ENCODE results near the gene MT1M.
"Not testable (repeated sequence)": the region's sequence is repeated elsewhere in the genome, so short reads cannot be mapped to it uniquely, and the experiment has no call there.

MT1M gene

DNA sequence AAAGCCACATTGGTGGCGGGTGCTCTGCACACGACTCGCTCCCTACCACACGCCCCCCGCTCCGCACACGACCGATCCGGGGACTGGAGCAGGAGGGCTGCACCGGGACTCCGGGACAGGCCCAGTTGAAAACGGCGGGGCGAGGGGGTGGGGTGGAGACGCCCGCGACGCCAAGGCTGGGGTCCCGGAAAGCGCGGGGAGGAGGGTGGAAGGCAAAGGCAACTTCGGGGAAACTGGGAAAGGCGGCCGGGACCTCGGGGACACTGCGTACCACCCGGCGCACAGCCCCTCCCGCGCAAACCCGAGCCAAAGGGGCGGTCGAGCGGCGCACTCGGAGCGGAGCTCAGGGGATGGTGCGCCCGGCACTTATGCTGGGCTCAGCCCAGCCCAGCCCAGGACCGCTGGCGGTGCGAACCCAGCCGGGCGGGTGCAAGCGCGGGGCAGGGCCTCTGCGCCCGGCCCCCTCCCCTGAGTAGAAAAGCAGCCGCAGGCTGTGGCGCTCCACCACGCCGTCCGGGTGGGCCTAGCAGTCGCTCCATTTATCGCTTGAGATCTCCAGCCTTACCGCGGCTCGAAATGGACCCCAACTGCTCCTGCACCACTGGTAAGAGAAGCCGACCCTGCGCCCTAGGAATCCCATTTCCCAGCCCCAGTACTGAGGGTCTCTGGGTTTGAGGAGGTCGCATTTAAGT lies at the start of gene MT1M:
Gene MT1M (plus strand): TSS at position 504 of the 692 bp plus-strand sequence. CDS start 73 bp downstream, at position 577.
- DNase-seq, result no peak

DNA sequence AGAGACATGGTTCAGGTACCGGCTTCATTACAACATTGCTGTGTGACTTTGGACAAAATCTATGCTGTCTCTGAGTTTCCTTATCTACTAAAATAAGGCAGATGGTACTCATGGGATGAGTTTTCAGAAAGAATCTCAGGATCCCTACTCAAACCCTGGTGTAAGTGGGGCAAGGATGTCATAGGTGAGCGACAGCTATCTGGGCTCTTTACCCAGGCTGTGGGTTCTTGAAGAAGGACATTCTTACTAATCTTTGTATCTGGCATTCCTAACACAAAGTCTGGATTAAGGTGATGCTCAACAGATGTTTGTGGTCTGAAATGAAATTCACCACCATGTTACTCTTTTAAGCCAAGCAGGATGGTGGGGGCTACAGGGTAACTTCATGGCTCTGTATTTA lies 49.5 kb upstream of the MT1M start:
- DNase-seq, result not testable (repeated sequence)

DNA sequence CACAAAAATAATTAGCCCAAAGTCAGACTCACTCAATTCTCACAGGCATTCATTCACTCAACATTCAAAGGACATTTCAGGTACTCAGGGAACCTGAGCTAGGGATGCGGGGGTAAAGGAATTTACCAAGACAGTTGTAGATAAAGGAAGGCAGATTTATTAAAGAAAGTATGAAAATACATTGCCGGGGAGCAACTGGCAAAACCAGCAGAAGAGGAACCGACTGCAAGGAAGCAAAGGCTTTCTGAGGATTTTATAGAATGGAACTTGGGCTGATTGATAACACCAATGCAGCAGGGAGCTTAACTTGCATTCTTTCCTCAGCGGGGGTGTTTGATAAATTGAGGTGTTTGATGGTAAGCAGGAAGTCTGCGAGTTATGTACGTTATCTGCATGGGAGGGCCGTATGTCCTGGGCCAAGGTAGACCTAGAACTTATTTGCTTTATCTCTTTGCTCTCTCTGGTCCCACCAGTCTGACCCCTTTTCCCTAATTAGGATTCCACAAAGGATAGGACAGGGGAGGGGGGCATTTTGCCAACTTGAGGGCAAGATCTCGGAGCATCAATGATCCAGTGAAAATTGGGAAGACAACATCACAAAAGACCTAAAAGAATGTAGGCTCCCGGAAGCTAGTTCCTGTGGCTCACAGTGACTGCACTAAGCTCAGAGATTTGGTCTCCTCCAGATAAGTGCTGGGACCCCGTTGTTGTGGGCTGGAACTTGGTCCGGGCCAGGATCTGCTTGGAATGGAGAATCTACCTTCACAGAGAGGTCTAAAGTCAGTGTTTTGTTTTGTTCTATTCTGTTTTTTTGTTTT lies 48.9 kb upstream of the MT1M start:
- no peak for DNase-seq

DNA sequence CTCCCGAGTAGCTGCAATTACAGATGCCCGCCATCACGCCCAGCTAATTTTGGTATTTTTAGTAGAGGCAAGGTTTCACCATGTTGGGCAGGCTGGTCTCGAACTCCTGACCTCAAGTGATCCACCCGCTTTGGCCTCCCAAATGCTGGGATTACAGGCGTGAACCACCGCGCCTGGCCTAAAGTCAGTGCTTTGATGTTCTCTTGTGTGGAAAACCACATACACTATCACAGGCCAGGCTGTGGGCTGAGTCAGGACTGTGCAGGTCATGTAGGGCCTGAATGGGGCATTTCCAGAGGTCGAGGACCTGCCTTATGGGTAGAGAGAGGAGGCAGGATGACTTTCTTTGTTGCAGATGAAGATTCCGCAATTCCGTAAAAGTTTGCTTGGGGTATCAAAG lies 48.2 kb upstream of the MT1M start:
- no peak for DNase-seq

DNA sequence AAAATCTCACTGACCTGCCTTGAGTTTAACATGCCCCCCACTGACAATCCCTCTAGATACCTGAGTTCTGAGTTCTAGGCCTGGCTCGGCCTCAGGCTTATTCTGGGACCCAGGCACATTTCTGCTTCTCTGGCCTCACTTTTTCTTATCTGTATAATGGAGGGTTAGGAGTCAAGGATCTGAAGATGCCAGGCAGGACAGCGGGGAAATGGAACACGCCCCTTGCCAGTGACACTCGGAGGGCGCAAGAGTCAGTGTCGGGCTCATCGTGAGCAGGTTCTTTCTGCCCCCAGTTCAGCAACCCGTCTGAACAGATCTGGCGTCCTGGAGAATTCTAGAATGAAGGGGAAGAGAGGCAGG lies 43.7 kb upstream of the MT1M start:
- no peak for DNase-seq

DNA sequence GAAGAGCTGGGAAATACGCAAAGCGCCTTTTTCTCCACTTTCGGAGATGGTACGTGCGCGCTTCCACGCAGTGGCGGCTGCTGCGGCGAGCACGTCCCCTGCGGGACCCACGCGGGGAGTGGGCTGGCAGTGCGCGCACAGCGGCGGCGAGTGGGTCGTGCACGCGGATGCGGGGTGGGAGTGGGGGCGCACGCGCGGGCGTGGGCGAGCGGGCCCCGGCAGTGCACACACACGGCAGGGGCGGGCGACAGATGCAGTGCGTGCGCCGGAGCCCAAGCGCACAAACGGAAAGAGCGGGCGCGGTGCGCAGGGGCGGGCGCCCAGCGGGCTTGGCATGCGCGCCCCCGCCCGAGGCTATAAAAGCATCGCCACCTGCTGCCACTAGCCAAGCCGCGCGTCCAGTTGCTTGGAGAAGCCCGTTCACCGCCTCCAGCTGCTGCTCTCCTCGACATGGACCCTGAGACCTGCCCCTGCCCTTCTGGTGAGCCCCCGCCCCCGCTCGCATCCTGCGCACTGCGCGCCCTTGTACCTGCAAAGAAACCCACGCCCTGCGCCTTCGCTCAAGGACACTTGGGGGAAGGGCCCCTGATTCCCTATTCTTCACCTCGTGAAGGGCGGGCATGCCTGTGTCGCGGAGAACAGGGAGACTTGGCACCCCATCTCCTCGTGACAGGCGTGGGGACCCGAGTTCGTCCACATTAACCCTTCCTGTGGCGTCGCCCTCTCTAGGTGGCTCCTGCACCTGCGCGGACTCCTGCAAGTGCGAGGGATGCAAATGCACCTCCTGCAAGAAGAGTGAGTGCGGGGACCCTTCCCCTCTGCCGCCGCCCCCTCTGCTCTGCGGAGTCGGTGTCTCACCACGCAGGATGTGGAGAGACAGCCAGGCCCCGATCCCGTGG lies 43.1 kb upstream of the MT1M start, which contains the start of gene MT3:
Gene MT3 (plus strand): TSS at position 388 of the 899 bp plus-strand sequence. CDS start 63 bp downstream, at position 451.
- DNase-seq, result peak; percentile 26 to 29

DNA sequence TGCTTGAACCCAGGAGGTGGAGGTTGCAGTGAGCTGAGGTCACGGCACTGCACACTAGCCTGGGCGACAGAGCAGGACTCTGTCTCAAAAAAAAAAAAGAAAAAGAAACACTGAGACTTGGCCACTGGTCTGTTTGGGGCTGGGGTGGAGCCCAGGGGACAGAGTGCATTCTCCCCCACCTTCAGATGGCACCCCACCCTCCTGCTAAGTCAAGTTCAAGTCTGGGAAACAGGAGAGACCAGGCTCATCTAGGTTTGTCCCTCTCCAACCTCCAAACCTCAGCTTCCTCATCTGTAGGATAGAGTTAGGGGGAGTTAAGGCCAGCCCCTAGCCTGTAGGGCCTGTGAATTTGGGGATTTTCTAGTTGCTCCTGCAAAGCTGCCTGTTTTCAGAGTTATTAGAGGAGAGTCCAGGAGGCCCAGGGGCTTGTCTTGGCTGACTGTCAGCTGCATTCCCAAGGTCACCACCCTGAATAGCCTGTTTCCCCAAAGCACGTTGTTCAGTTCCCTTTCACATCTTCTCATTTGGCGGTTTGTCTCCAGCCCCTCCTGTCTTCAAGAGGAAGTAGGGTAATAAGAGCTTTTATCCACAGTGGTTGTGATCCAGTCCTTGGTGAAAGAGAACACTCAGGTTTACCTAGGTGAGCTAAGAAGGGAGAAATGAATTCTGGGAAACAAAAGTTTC lies 40.9 kb upstream of the MT1M start:
- no peak for DNase-seq

DNA sequence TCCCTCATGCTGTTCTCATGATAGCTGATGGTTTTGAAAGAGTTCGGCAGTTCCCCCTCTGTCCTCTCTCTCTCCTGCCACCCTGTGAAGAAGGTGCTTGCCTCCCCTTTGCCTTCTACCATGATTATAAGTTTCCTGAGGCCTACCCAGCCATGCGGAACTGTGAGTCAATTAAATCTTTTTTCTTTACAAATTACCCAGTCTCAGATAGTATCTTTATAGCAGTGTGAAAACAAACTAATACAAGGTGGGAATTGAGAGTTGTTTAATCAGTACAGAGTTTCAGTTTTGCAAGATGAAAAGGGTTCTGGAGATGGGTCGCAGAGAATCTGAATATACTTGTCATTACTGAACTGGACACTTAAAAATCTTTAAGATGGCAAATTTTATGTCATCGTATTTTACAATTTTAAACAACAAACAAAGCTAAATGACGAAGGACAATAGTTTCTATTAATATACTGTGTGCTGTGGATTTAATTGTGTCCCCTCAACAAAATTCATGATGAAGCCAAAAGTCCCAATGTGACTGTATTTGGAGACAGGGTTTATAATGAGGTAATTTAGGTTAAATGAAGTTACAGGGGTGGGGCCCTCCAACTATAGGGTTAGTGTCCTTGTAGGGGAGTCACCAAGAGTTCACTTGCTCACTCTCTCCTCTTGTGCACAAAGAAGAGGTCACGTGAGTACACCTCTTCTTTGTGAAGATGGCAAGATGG lies 38.7 kb upstream of the MT1M start:
- no peak for DNase-seq

DNA sequence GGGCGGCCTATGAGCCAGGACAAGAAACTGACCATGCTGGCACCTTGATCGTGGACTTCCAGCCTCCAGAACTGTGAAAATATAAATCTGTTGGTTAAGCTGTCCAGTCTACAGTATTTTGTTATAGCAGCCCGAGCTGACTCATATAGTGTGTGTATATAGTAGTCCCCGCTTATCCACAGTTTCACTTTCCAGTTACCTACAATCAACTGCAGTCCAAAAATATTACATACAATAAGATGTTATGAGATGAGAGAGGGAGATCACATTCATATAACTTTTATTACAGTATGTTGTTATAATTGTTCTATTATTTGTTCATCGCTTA lies 38.2 kb upstream of the MT1M start:
- DNase-seq, result no peak

DNA sequence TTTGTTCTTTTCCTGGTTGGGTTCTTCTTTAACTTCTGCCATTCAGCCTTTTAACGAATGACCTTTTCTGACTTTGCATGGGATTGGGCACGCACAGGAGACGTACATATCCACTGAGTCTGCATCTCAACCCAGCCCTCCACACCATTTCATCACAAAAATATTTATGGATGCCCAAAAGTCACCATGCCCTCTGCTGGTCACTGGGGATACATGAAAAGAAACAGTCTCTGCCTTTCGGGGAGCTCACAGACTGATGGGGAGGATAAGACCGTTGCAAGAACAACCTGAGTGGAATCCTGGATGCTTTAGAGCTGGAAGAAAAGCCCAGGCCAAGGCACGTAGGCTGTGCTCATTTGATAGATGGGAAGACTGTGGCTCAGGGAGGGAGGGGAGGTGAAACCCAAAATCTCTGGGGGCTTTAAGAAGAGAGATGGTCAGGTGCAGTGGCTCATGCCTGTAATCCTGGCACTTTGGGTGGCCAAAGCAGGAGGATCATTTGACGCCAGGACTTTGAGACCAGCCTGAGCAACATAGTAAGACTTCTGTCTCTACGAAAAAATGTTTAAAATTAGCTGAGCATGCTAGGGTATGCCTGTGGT lies 32.0 kb upstream of the MT1M start:
- DNase-seq, result no peak

DNA sequence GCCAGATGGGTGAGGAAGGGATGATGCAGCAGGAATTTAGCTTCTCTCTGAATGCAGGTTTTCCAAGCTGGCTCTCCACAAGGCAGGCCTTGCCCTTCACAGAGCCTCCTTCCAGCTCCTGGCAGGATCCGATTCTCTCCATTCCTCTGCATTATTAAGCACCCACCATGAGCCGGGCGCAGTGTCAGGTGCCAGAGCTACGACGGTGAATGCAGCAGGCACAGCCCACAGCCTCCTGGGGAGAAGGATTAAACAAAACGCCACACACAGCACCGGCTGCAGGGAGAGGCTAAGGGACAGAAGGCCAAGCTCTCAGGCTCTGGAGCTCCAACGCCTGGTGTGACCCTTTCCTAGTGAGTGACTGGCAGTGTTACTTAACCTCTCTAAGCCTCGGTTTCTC lies 31.1 kb upstream of the MT1M start:
- no peak for DNase-seq

DNA sequence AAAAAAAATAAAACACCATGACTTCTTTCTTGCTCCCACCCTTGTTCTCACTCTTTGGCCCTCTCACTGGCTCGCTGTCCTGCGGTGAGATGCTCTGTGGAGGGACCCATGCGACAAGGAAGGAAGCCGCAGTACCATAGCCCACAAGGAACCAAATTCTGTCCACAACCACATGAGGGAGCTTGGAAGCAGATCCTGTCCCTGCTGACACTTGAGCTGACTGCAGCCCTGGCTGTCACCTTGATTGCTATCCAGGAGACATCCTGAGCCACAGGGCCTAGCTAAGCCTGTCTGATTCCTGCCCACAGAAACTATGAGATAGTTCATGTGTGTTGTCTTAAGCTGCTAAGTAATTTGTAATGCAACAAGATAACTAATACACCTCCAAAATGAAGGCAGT lies 28.9 kb upstream of the MT1M start:
- DNase-seq, result no peak

DNA sequence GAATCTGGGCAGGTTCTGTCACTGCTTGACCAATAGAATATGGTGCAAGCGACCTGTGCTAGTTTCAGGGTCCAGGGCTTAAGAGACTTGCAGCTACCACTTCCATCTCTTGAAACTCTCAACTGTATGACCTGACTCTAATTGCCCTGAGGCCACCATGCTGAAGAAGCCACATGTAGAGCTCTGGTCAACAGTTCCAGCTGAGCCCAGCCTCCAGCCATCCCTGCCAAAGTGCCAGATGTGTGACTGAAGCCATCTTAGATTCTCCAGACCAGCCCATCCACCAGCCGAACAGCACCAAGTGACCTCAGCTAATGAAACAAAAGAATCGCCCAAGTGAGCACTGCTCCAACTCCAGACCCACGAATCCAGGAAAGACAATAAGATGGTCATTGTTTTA lies 27.5 kb upstream of the MT1M start:
- DNase-seq, result no peak

DNA sequence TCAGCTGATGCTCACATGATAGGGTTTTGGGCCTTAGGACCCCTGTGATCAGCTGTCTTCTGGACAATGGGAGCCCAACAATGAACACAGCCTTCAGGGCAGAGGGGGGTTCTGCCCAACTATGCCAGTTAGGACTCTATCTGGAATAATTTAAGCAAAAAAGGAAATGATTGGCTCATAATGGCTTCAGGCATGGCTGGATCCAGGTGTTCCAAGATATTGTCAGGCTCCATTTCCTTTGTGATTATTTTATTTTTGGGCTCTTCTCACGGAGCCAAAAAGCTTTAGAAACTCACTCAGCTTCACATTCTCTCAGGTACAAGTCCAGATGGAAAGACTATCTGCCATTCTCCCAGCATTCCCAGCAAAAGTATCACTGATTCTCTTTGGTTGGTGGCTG lies 27.0 kb upstream of the MT1M start:
- DNase-seq, result no peak

DNA sequence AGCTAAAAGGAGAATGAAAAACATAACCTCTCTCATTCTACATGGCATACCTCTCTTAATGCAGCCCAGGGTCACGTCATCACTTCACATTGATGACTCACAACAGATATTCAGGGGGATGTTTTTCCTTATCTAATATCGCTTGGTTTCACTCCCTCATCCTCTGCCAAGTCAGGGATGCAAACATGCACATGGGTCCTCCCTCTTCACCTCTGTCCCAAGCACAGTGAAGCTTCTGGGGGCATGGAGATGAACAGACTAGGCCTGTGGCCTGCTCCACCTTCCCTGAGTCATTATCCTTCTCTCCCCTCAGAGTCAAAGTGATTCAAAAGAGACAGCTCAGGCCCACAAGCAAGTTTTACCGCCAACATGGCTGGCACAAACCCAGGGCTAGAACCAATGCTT lies 26.4 kb upstream of the MT1M start:
- no peak for DNase-seq

DNA sequence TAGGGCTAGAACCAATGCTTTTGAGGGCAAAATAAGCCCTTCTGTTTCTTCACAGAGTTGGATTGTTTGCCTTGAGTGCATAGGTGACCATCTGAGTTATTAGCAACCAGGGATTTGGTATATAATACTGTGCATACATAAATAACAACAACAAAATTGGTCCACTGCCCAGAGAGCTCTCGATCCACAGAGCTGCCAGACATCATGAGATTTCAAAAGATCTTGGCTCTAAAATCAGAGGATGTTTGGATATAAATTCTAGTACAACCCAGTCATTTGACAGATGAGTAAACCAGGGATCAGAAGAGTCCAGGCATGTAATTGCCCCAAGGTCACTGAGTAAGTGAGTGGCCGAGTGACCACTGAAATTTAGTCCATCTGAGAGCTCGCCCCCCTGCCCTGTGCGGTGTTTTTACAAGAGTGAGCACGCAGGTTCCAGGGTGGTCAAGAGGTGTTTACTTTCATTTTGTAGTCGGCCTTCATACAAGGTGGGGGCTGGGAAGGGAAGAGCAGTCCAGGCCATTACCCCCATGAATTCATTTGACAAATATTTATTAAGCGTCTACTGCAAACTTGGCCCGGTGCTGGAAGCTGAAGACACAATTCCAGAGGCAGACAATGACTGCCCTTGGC lies 25.9 kb upstream of the MT1M start:
- no peak for DNase-seq

DNA sequence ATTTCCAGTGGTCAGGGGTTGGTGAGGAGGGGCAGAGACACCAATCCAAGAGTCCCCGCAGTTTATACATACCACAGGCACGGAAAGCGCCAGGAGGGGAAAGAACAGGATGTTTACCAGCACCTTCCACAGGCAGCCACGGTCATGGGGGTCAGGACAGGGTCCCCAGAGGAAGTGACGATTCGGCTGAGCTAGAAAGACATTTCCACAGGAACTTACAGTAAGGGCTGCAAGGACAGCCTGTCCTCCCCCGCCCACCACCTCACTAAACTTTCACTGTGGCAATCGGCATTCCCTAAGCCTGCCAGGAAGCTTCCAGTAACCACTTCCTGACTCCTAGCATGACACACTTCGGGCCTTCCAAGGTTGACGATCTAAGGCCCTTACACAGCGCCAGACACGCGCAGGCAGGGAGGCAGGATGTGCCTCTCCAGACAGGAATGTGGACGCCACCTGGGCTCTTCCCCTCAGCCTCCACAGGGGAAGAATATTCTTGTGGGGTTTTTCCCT lies 25.3 kb upstream of the MT1M start:
- no peak for DNase-seq

DNA sequence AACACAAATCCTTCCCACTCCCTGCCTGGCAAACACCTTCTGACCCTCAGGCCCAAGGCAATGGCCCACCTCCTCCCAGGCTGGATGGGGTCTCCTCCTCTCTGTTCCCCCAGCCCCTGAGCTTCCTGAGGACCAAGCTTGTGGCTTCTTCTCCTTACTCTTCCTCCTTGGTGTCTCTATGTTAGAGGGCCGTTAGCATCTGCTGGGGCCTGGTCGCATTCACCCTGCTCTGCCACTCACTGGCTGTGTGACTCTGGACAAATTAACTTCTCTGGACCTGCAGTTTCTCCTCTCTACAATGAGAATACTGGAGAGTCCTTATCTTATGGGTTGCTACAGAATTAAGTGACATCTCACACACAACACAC lies 24.8 kb upstream of the MT1M start:
- DNase-seq, result no peak

DNA sequence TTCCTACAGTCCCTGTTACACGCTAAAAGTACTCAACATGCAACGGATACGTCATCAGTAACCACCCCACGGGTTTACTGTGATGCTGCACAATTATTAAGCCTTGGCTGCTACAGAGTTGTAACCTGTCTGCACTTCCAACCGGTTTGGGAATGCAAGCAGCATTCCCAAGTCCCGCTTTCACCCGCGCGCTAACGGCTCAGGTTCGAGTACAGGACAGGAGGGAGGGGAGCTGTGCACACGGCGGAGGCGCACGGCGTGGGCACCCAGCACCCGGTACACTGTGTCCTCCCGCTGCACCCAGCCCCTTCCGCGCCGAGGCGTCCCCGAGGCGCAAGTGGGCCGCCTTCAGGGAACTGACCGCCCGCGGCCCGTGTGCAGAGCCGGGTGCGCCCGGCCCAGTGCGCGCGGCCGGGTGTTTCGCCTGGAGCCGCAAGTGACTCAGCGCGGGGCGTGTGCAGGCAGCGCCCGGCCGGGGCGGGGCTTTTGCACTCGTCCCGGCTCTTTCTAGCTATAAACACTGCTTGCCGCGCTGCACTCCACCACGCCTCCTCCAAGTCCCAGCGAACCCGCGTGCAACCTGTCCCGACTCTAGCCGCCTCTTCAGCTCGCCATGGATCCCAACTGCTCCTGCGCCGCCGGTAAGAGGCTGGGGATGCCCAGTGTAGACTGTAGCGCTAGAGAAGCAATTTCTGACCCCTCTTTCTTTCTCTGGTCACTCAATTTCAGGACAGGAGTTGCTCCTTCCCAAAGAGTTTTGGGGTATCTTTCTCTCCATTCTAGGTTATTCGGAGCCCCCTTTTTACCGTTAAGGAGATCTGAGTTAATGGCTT lies 24.2 kb upstream of the MT1M start, which contains the start of gene MT2A:
Gene MT2A (plus strand): TSS at position 542 of the 833 bp plus-strand sequence. CDS start 72 bp downstream, at position 614.
- DNase-seq, result peak; percentile 60 to 73

DNA sequence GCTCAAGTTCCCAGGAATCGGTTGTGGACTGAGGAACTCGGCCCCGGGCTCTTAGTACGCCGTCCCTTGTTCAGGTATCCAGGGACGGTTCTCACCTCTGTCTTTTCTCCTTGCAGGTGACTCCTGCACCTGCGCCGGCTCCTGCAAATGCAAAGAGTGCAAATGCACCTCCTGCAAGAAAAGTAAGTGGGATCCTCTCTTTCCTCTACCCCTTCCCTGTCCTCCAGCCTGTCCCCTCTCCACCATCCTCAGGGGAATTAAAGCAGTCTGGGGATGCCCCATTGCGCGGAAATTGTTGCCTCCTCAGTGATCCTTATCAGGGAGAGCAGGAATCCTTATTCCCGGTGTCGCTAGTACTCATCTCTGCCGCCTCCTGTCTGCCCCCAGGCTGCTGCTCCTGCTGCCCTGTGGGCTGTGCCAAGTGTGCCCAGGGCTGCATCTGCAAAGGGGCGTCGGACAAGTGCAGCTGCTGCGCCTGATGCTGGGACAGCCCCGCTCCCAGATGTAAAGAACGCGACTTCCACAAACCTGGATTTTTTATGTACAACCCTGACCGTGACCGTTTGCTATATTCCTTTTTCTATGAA lies 23.5 kb upstream of the MT1M start:
- DNase-seq, result no peak

Data from NCI-H1930 (cell line).